ENCODE data around the gene BTG4.

The BTG4 gene

DNA sequence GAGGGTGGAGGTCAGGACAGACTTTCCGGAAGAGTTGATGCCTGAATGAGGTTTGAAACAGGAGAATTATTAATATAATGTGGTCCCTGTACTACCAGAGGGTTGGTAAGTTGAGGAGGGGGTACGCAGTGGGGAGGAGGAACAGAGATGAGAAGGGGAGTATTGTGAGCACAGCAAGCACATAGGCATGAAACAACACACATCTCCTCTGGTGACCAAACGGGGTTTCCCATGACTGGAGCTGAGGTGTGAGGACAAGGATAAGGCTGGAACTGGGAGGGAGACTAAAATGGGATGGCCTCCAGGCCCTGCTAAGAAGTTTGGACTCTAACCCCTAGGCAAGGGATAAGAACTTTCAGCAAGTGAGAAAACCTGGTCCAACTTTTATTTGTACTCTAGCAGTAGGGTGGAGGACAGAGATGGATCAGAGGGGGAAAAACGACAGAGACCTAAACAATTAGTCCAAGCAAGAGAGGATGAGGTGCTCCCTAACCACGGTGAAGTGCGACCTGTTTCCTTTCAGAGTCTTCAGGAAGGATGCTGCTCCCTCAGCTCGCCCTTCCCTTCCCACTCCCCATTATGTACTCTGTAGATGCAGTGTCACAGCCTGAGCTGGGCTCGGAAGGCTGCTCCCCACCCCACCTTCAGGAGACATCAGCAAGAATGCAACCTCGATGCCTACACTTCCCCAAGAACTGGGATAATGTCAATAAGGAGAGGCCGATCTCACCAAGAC lies 59.2 kb downstream of the BTG4 start:
- DNase-seq = no peak

DNA sequence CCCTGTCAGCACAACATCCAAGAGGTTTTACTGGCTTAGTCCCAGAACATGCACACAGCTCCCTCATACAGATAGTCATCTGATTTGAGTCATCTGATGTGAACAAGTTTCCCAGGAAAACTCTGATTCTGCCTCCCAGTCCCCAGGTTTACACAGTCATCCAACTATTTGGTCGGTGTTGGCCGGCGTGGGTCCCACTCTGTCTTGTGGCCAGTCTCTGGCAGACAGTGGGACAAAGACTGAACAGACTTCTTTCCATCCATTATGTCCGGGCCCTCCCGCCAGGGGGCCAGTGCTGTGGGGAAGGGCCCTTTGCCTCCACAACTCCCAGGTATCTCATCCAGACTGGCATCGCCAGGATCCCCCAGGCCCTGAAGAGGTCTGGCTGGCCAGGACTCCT lies 60.0 kb downstream of the BTG4 start:
- DNase-seq = no peak

DNA sequence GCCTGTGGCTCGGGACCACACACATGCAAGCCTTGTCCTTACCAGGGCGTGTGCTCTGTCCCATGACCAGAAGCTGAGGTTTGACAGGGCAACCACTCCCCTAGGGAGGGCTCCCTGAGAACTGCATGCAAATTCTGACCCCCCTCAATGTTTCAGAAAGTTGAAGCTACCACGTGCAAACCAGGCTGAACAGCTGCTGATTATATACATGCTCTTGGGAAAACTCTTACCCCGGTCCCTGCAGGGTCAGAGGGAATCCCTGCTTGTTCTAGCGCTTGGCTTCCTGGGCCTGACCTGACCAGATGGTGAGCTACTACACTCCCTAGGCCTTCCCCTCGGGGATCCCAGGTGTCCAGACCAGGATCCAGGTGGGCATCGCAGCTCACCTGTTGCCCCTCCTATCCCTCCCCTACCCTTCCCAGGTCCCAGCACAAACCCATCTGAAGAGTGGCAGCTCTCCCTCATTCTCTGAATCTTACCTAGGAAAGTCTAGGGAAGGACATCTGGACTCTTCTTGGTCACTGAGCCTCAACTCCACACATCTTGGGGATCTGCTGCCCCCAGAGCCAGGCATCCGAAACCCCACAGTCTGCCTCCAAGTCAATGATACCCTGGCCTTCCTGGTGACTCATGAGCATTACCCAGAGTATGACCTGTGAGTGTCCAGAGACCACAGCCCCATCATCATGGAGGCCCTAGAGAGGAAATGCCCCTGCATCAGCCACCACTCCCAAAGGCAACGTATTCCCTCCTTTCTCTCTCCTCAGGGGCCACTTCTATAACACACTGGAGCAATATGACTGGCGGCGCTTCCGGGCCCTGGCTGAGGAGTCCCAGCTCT lies 61.5 kb downstream of the BTG4 start:
- no peak for DNase-seq

DNA sequence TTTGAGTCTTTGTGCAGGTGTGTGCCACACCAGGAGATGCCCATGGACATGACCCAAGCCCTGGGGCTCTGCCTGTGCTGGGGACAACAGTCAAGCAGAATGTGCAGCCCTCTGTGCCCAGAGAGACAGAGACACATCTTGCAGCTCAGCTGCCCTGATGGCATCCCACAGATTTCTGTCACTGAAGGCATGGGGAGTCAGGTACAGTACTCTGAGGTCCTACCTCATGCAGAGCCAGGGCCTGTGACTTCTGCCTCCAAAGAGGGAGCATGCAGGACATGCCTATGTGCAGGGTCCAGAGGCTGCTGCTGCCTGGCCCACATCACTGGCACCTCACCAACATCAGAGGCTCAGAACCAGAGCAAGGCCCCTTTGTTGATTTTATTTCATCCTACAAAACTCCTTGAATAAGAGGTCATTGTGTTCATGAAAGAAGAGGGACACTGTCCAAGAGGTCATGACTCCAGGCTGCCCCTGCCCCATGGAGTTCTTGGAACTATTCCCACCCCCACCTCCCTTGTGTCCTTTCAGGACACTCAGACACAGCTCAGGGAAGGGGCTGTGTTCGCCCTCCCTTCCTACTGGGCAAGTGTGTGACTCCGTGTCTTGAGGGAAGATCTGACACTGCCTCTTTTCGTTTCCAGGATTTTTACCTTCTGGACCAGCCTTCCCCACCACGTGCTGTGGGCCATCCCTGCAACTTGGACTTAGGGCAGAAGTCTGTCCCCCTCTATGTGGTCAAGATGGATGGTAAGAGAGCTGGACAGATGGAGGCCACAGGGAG lies 62.3 kb downstream of the BTG4 start:
- DNase-seq = no peak

DNA sequence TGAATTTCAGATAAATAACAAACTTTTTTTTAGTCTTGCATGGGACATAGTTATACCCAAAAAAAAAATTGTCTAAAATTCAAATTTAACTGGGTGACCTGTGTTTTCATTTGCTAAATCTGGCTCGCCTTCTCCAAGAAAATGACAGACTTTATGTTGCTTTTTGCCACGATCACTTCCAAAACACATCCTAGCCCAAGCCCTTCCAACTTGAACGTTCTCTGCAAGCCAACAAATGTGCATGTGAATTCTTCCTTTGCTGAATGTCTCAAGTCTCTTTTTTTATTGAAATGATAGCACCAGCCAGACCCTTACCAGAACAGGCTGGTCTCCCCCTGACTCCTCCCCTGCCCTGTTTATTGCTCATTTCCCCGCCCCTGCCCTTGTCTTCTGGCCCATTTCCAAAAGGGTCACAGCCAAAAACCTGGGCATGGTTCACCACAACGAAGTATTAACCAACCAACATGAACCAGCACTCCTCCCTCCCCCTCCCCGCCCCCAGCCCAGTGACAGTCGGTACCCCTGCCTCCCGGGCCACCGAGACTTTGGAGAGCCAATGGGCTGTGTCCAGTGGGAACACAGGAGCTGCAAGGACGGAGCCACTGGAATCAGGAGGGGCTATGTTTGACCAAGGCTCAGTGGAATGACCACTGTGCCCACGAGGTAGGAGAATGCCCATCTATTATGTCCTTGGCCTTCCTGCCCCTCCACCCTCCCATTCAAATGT lies 63.2 kb downstream of the BTG4 start:
- no peak for DNase-seq

DNA sequence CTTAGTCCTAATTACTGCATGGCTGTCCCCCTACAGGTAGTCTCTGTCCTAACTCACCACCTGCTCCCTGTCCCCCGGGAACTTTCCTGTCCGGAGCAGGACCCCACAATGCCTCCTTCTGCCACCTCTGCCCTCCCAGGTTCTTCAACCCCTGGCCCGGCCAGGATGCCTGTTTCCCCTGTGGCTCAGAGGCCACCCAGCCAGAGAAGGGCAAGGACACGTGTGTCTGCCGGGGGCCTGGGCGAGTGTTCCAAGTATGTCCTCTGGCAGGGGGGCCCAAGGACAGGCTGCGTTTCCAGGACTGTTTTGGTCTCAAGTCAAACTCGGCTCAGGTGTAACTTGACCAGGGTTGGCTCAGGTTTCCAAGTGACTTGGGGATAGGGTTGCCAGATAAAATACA lies 63.8 kb downstream of the BTG4 start:
- DNase-seq = no peak

DNA sequence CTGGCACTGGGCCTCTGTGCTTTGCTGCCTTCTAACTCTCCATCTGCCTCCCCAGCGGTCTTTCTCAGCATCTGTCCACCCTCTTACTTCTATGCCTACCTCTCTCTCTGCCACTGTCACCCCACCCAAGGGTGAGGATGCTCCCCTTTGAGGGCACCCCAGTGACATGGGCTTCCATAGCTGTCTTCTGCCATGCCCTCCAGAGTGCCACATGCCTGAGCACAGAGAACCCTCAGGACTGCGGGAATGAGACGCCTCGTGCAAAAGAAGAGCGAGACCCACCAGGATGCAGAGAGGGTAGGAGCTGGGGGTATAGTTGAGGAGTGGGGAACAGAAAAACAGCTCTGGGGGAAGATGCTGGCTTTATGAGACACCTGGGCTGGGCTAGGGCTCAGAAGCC lies 64.3 kb downstream of the BTG4 start:
- no peak for DNase-seq

DNA sequence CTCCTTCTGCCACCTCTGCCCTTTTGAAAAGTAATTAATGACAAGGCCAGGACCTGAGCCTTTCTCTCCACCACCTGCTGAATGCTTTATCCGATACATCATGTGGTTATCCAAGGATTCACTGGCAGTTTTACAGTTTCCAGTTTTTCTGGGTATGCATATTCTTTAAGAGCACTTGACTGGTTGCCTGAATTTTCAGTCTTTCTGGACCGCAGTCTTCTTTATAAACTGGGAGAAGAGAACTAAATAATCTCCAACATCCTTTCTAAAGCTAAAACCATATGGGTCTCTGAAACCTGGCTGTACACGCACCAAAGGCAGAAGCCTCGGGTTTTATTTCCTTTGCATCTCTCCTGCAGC lies 65.1 kb downstream of the BTG4 start:
- no peak for DNase-seq

DNA sequence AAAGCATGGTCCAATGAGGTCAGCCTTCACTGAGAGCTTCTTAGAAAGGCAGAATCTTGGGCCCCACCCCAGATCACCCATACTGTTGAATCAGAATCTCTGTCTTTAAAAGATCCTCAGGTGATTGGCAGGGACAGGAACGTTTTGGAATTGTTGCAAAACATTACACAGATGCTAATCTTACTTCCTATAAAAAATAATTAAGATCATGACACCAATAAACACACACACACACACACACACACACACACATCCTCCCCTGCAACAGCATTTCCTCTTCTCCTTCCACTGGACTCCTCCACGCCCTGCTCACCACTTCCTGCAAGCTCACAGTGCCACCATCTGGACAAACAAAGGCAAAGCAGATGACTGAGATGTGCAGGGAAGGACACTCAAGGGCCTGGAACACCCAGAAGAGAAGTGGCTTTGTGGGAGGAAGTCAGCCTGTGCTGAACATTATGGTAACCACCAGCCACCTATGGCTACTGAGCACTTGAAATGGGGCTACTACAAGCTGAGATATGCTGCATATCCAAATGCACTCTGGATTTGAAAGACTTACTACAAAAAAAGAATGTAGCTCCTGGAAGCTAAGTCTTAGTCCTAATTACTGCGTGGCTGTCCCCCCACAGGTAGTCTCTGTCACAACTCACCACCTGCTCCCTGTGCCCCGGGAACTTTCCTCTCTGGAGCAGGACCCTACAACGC lies 65.6 kb downstream of the BTG4 start:
- peak; percentile 92 for DNase-seq

DNA sequence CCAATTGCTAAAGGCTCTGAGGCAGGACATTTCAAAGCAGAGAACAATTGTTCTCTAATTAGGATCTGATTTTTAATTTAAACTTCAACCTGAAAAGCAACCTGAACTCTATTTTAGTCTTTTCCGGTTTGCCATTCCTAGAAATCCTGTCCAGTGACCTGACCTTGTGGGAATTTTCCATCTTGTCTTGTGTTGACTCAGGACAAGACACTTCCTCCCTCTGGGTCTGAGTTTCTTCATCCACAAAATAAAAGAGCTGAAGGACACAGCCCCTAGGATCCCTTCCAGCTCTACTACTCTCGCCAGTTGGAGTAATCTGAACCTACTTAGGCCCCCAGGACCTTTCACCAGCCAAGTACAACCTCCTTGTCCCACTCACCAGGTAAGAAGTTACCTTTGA lies 66.6 kb downstream of the BTG4 start:
- DNase-seq = no peak
